Spinal cord (tissue), 10 donors: ENCODE measurements around the gene FRMPD4. TPM values are rescaled to one million over a fixed set of nuclear protein-coding genes. Genes with fewer than 3 reads are reported as not detected.

ENCODE experiments used
- DNase-seq, 6 donors: peaks; one replicate each; pipeline versions ENCODE4 v3.0.0 to v3.0.0-alpha.2; 2013 to 2015; ENCODE audit warnings: low spot score in 6 of 6, low read depth in 4 of 6
- H3K27ac ChIP-seq: one replicate; pipeline ENCODE4 v1.5.1; 2013; ENCODE audit warnings: low read depth, low read length, control low read depth
- H3K27me3 ChIP-seq: one replicate; pipeline ENCODE4 v1.6.1; 2013; ENCODE audit warnings: low read length; ENCODE audit not compliant: control insufficient read depth, insufficient read depth
- H3K36me3 ChIP-seq: one replicate; pipeline ENCODE4 v1.6.1; 2013; ENCODE audit warnings: low read length; ENCODE audit not compliant: control insufficient read depth, insufficient read depth
- H3K4me1 ChIP-seq: one replicate; pipeline ENCODE4 v1.6.1; 2013; ENCODE audit warnings: low read length; ENCODE audit not compliant: control insufficient read depth, insufficient read depth
- H3K4me3 ChIP-seq: one replicate; pipeline ENCODE4 v1.5.1; 2013; ENCODE audit warnings: low read depth, low read length, control low read depth
- H3K9me3 ChIP-seq: one replicate; pipeline ENCODE4 v1.6.1; 2013; ENCODE audit warnings: low read length; ENCODE audit not compliant: control insufficient read depth, insufficient read depth
- WGBS: methylation state at CpG from one replicate; pipeline ENCODE4 v1.1.5; 2013; ENCODE audit warnings: missing lambda C conversion rate; ENCODE audit not compliant: insufficient coverage; 5-methylcytosine and 5-hydroxymethylcytosine counted together
- polyA plus RNA-seq, 2 donors: library from polyadenylated mRNA; unstranded; fragments of 120-200 nt; gene quantifications; one replicate each; pipeline ENCODE4 v1.2.1, GENCODE V29; 2013; ENCODE audit not compliant: insufficient read length in 2 of 2
- total RNA-seq, 2 donors: library from RNA; depleted of rRNA in 1 of 2; stranded (reverse); fragments of 120-200 nt in 1 of 2; fragments of >200 nt in 1 of 2; gene quantifications; one replicate each; pipeline versions ENCODE4 v1.2.3 to v1.2.4, GENCODE V29; 2013 to 2014
- donor health status: healthy.

FRMPD4 gene
- total and polyA plus RNA-seq, 4 donors, result 2.6 to 9.8 (median 5.9) TPM

GRCh38 chrX:12657881-12658280, 519.6 kb downstream of the FRMPD4 start:
- Histone ChIP-seq H3K4me1 (no peaks in the 10 kb centered on the region), H3K36me3 (no peaks in the 10 kb centered on the region), H3K4me3 (no peak overlapping the region), H3K27me3 (no peaks in the 10 kb centered on the region), H3K27ac (no peak overlapping the region), H3K9me3 (no peaks in the 10 kb centered on the region)
- DNase-seq, result no peak
- no CpG with 5 or more reads among the region's 1 CpG for WGBS

- 100% methylated on average over 1 of the region's 2 CpGs for WGBS
- H3K4me1 ChIP-seq, result no peaks in the 10 kb centered on the region
- no peaks in the 10 kb centered on the region for H3K9me3 ChIP-seq
- H3K27me3 ChIP-seq, result no peaks in the 10 kb centered on the region
- DNase-seq, result peak in 1 of 6 donors; percentile 5
- H3K4me3 ChIP-seq, result no peak overlapping the region
- no peaks in the 10 kb centered on the region for H3K36me3 ChIP-seq
- no peak overlapping the region for H3K27ac ChIP-seq
Measured at GRCh38 chrX:12661464-12661863, 523.2 kb downstream of the FRMPD4 start.

- Histone ChIP-seq H3K27me3 (no peaks in the 10 kb centered on the region), H3K4me1 (no peaks in the 10 kb centered on the region), H3K9me3 (no peaks in the 10 kb centered on the region), H3K4me3 (no peak overlapping the region), H3K36me3 (no peaks in the 10 kb centered on the region), H3K27ac (no peak overlapping the region)
- DNase-seq, result no peak
- WGBS, result 58% methylated on average over 2 of the region's 3 CpGs
Measured at GRCh38 chrX:12672367-12673106, 534.3 kb downstream of the FRMPD4 start.

- no peak for DNase-seq
- Histone ChIP-seq H3K4me3 (no peak overlapping the region), H3K36me3 (no peaks in the 10 kb centered on the region), H3K9me3 (no peaks in the 10 kb centered on the region), H3K27me3 (no peaks in the 10 kb centered on the region), H3K27ac (no peak overlapping the region), H3K4me1 (no peaks in the 10 kb centered on the region)
- 30% methylated on average over 1 of the region's 2 CpGs for WGBS
Measured at GRCh38 chrX:12673487-12673886, 535.2 kb downstream of the FRMPD4 start.

- Histone ChIP-seq H3K36me3 (no peaks in the 10 kb centered on the region), H3K4me3 (no peak overlapping the region), H3K27ac (no peak overlapping the region), H3K27me3 (no peaks in the 10 kb centered on the region), H3K9me3 (no peaks in the 10 kb centered on the region), H3K4me1 (no peaks in the 10 kb centered on the region)
- 92% methylated on average over 1 of the region's 1 CpG for WGBS
- no peak for DNase-seq
Measured at GRCh38 chrX:12679522-12679921, 541.2 kb downstream of the FRMPD4 start.

- Histone ChIP-seq H3K4me3 (no peak overlapping the region), H3K36me3 (no peaks in the 10 kb centered on the region), H3K27ac (no peak overlapping the region), H3K4me1 (no peaks in the 10 kb centered on the region), H3K9me3 (no peaks in the 10 kb centered on the region), H3K27me3 (peaks cover 3% of the 10 kb centered on the region)
- WGBS, result 74% methylated on average over 3 of the region's 7 CpGs
- peak in 1 of 6 donors; percentile 19 for DNase-seq
Measured at GRCh38 chrX:12681047-12681446, 542.8 kb downstream of the FRMPD4 start.

GRCh38 chrX:12685541-12685940, 547.3 kb downstream of the FRMPD4 start:
- Histone ChIP-seq H3K27ac (no peak overlapping the region), H3K4me1 (no peaks in the 10 kb centered on the region), H3K27me3 (peaks cover 8% of the 10 kb centered on the region), H3K4me3 (no peak overlapping the region), H3K36me3 (no peaks in the 10 kb centered on the region), H3K9me3 (no peaks in the 10 kb centered on the region)
- 13% methylated on average over 1 of the region's 2 CpGs for WGBS
- DNase-seq, result no peak

- peak in 2 of 6 donors; percentile 26 to 55 for DNase-seq
- Histone ChIP-seq H3K36me3 (no peaks in the 10 kb centered on the region), H3K9me3 (no peaks in the 10 kb centered on the region), H3K27ac (no peak overlapping the region), H3K4me1 (no peaks in the 10 kb centered on the region), H3K27me3 (peaks cover 8% of the 10 kb centered on the region), H3K4me3 (no peak overlapping the region)
Measured at GRCh38 chrX:12686331-12686730, 548.1 kb downstream of the FRMPD4 start.

- no peaks in the 10 kb centered on the region for H3K4me1 ChIP-seq
- no peak overlapping the region for H3K4me3 ChIP-seq
- H3K27ac ChIP-seq, result no peak overlapping the region
- peak in 1 of 6 donors; percentile 9 for DNase-seq
- no peaks in the 10 kb centered on the region for H3K36me3 ChIP-seq
- no peaks in the 10 kb centered on the region for H3K9me3 ChIP-seq
- WGBS, result 33% methylated on average over 1 of the region's 3 CpGs
- peaks cover 5% of the 10 kb centered on the region for H3K27me3 ChIP-seq
Measured at GRCh38 chrX:12690646-12691045, 552.4 kb downstream of the FRMPD4 start.

GRCh38 chrX:12693754-12694153, 555.5 kb downstream of the FRMPD4 start:
- no peak overlapping the region for H3K4me3 ChIP-seq
- peaks cover 7% of the 10 kb centered on the region for H3K27me3 ChIP-seq
- H3K36me3 ChIP-seq, result no peaks in the 10 kb centered on the region
- no peak overlapping the region for H3K27ac ChIP-seq
- H3K4me1 ChIP-seq, result no peaks in the 10 kb centered on the region
- WGBS, result 91% methylated on average over 2 of the region's 2 CpGs
- no peaks in the 10 kb centered on the region for H3K9me3 ChIP-seq
- no peak for DNase-seq
